HFF-Myc (cell line): ENCODE data around the gene GRIK2.

ENCODE experiments used
- DNase-seq: peaks from one replicate; pipeline ENCODE4 v3.0.0-alpha.2; 2011; ENCODE audit warnings: low read depth; ENCODE audit errors: extremely low read depth
- H3K4me3 ChIP-seq: replicated peaks from 2 replicates; pipeline ENCODE4 v1.5.1; 2011; ENCODE audit warnings: low read depth, mild to moderate bottlenecking, control low read depth, low read length
- TF ChIP-seq, protein P1 (sequence below): IDR thresholded peaks from 2 replicates; pipeline ENCODE4 v1.5.1; 2012; ENCODE audit warnings: mild to moderate bottlenecking, low read depth, low read length, control low read depth; ENCODE audit errors: missing control alignments

Gene GRIK2

GRCh38 chr6:101477436-101477835, 83.9 kb downstream of the GRIK2 start:
- no peak overlapping the region for H3K4me3 ChIP-seq
- TF ChIP-seq, protein P1, sequence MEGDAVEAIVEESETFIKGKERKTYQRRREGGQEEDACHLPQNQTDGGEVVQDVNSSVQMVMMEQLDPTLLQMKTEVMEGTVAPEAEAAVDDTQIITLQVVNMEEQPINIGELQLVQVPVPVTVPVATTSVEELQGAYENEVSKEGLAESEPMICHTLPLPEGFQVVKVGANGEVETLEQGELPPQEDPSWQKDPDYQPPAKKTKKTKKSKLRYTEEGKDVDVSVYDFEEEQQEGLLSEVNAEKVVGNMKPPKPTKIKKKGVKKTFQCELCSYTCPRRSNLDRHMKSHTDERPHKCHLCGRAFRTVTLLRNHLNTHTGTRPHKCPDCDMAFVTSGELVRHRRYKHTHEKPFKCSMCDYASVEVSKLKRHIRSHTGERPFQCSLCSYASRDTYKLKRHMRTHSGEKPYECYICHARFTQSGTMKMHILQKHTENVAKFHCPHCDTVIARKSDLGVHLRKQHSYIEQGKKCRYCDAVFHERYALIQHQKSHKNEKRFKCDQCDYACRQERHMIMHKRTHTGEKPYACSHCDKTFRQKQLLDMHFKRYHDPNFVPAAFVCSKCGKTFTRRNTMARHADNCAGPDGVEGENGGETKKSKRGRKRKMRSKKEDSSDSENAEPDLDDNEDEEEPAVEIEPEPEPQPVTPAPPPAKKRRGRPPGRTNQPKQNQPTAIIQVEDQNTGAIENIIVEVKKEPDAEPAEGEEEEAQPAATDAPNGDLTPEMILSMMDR: no peak
- DNase-seq: no peak

DNA sequence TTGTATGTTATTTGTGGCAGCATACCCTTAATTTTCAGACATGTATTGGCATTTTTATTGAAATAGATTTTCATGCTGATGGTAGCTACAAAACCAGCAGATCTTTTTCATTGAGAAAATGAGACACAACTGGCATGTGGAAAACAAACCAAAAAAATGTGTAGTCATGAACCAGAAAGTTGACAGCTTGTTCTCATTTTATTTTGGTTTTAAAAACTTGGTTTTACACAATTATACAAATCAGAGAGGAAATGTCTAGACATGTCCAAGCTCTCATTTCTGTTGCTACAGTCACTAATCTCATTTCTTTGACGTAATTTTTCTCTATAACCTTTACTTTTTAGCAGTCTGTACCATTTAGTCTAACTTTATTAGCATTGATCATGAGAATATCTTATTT, 85.4 kb downstream of the GRIK2 start:
- no peak for DNase-seq
- no peak overlapping the region for H3K4me3 ChIP-seq
- TF ChIP-seq, protein P1: no peak

DNA sequence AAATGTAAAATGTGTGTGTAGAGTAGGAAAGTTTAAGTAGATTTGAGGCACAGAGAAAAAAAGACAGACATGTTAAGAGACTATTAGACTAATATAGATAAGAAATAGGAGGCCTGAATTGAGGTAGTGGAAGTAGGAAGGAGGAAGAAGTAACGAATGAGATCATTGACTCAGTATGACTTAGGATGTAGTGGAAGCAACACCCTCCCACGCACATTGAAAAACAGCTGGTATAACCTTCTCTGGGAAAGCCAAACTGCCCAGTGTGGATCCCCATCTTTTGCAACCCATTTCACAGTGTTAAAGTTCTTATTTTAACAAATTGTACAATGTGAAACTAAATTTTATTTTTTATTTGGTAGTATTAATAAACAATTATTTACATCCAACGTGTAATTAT, 89.1 kb downstream of the GRIK2 start:
- TF ChIP-seq, protein P1: no peak
- DNase-seq: no peak

DNA sequence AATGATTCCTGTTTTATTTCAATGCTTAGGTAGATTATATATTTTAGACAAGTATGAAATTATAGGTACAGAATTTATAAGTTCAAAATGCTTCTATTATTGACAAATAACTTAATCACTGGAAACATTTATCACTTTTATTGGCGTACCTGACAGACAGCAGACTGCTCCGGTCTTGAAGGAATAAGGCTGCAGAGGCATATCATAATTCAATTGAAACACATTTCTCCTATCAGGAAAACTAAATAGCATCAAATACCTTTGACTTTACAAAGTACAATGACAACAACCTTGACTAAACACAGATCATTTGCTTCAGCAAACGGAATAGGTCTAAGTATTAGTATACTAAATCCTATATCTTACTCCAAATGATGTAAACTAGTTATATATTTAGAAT, 91.3 kb downstream of the GRIK2 start:
- no peak for DNase-seq

More for the DNA sequence above, 89.1 kb downstream of the GRIK2 start:
- no peak overlapping the region for H3K4me3 ChIP-seq

DNA sequence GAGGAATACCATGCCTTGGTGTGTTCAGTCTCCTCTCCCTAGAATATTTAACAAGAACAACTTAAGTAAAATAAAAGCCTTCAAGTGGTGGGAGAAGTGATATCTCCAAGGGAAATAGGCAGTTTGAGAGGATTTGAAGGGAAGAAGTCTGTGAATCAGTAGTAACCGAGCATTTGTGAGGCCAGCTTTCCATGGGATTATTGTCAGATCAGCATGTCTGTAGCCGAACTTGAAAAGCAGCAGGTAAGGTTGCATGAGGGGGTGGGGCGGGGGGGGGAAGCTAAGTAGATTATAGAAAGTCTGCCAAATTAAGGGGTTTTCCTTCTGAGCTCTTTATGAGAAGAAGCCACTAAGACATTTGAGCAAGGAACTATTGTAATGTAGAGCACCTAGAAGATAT, 92.6 kb downstream of the GRIK2 start:
- no peak for DNase-seq
- TF ChIP-seq, protein P1: no peak
- H3K4me3 ChIP-seq: no peak overlapping the region

More for the DNA sequence above, 91.3 kb downstream of the GRIK2 start:
- TF ChIP-seq, protein P1: no peak
- no peak overlapping the region for H3K4me3 ChIP-seq

DNA sequence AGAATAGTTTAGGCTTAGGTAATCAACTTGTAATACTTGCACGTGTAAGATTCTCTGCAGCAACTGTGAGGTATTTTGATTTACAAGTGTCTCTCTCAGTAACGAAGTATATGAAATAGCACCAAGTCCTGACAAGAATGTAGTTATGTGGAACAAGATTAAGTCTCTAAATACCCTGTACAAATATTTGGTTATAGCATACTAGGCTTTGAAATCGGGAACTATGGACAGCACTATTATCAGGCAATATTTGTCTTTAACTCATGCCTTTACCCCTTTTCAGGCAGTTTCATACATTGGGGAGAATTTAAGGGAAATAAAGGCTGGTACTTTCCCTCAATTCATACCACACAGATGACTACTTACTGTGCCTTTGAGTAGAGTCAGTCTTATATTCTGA, 93.2 kb downstream of the GRIK2 start:
- DNase-seq: no peak
- no peak overlapping the region for H3K4me3 ChIP-seq
- TF ChIP-seq, protein P1: no peak

DNA sequence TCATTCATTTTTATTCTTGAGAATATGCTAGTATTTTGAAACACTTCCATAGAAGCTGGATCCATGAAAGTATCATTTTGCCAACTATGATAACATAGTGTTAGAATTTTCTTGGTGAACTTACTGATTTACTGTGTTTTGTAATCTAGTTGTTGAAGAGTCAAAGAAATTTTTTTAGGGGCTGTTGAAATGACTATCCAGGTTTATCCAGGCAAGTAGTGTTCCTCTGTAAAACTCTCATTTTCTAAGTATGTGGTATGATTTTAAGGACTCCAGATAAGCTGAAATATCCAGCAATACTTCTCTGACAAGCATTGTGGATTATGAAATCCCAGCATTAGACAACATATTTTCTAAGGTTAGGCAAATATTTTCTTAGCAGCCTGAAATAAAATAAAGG, 95.9 kb downstream of the GRIK2 start:
- no peak overlapping the region for H3K4me3 ChIP-seq
- TF ChIP-seq, protein P1: no peak
- no peak for DNase-seq
